Fibroblast of villous mesenchyme (primary cell): ENCODE measurements around the gene LAMA5. TPM values are rescaled to one million over a fixed set of nuclear protein-coding genes. Genes with fewer than 3 reads are reported as not detected.

Experiments used
- DNase-seq: peaks from one replicate; pipeline ENCODE4 v3.0.0-alpha.2; 2010; ENCODE audit warnings: low read depth
- H3K4me3 ChIP-seq: 2 replicates; pipeline ENCODE4 v1.5.1; 2011; ENCODE audit warnings: low read depth, mild to moderate bottlenecking, low read length
- total RNA-seq: library from RNA; depleted of rRNA; stranded (reverse); fragments of >200 nt; gene quantifications from 2 replicates; pipeline ENCODE4 v1.2.3, GENCODE V29; 2012
- TF ChIP-seq, protein P1 (sequence below): IDR thresholded peaks from 2 replicates; pipeline ENCODE4 v1.5.1; 2012; ENCODE audit warnings: low read depth, mild to moderate bottlenecking, low read length; ENCODE audit not compliant: insufficient read depth

LAMA5 gene
- total RNA-seq, 1 donor, result 55.3 TPM

DNA sequence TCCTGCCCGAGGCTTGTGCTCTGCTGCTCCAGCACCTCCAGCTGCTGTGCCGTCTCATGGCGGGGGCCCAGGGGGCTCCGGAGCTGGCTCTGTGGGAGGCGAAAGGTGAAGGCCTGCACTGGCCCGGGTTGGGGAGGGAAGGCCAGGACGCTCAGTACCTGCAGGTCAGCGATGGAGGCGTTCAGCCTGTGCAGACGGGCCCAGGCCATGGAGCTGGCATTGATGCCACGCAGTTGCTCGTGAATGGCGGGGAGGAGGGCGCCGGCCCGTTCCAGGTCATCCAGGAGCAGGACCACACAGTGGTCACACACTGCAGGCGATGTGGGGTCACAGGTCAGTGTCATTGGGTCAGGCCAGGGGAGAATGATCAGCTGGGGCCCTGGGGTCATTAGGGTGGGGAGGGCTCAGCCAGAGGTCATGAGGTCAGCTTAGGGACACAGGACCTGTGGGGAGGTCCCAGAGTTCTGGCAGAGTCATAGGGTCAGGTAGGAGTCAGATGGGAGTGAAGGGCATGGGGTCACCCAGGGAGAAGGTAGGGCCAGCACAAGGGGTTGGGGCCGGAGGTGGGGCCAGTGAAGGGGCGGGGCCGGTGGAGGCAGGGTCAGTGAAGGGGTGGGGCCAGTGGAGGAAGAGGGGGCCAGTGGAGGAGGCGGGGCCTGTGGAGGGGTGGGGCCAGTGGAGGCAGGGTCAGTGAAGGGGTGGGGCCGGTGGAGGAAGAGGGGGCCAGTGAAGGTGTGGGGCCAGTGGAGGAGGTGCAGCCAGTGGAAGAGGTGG is 46.3 kb downstream of the LAMA5 start:
- TF ChIP-seq, protein P1, sequence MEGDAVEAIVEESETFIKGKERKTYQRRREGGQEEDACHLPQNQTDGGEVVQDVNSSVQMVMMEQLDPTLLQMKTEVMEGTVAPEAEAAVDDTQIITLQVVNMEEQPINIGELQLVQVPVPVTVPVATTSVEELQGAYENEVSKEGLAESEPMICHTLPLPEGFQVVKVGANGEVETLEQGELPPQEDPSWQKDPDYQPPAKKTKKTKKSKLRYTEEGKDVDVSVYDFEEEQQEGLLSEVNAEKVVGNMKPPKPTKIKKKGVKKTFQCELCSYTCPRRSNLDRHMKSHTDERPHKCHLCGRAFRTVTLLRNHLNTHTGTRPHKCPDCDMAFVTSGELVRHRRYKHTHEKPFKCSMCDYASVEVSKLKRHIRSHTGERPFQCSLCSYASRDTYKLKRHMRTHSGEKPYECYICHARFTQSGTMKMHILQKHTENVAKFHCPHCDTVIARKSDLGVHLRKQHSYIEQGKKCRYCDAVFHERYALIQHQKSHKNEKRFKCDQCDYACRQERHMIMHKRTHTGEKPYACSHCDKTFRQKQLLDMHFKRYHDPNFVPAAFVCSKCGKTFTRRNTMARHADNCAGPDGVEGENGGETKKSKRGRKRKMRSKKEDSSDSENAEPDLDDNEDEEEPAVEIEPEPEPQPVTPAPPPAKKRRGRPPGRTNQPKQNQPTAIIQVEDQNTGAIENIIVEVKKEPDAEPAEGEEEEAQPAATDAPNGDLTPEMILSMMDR, result no peak
- H3K4me3 ChIP-seq, result no peak overlapping the region
- DNase-seq, result peak; percentile 14

DNA sequence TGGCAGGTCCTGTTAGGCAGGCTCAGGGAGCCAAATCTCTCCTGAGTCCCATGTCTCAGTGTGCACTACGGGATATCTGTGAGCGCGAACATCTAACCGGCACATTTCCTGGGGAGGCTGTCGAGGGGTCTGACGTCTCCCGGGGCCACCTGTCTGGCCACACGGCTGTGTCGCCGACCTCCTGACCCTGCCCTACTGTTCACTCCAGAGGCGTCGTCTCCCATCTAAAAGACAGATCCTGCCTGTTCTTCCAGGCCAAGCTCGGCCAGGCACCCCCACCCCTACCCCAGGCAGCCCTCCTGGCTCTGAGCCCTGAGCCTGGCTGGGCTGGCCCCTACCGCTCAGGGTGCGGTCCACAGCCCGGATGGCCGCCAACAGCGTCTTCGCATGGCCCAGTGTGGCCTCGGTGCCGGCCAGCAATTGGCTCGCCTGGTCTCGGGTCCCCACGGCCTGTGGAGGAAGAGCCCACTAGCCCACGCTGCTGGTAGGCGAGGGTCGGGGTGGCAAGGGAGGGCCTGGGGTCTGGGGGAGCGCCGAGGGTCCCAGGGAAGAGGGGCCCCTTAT is 47.7 kb downstream of the LAMA5 start:
- no peak for DNase-seq
- no peak overlapping the region for H3K4me3 ChIP-seq
- TF ChIP-seq, protein P1, result no peak

- TF ChIP-seq, protein P1, result no peak
- no peak overlapping the region for H3K4me3 ChIP-seq
- DNase-seq, result peak; percentile 6
Measured at GRCh38 chr20:62318400-62319345, 48.4 kb downstream of the LAMA5 start.

DNA sequence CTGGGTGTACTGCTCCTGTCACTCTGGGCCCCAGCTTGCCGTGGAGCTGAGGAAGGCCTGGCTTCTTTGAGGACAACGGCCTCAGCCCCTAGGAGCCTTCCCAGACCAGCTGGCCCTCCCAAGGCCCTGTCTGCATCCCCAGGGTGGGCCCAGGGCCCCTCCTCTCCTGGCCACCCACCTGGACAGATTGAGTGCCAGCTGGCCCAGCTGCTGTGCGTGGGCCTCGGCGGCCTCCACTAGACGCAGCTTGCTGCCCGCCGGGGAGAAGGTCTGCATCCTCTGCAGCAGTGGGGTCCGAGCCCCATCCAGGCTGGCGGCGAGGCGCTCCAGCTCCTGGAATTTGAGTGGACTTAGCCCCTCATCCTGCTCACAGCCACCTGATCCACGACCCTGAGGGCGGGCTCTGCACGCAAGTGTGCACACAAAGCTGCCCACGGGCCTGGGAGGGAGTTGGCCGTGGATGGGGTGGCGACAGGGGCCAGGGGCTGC is 49.9 kb downstream of the LAMA5 start:
- DNase-seq, result no peak
- TF ChIP-seq, protein P1, result no peak
- no peak overlapping the region for H3K4me3 ChIP-seq

DNA sequence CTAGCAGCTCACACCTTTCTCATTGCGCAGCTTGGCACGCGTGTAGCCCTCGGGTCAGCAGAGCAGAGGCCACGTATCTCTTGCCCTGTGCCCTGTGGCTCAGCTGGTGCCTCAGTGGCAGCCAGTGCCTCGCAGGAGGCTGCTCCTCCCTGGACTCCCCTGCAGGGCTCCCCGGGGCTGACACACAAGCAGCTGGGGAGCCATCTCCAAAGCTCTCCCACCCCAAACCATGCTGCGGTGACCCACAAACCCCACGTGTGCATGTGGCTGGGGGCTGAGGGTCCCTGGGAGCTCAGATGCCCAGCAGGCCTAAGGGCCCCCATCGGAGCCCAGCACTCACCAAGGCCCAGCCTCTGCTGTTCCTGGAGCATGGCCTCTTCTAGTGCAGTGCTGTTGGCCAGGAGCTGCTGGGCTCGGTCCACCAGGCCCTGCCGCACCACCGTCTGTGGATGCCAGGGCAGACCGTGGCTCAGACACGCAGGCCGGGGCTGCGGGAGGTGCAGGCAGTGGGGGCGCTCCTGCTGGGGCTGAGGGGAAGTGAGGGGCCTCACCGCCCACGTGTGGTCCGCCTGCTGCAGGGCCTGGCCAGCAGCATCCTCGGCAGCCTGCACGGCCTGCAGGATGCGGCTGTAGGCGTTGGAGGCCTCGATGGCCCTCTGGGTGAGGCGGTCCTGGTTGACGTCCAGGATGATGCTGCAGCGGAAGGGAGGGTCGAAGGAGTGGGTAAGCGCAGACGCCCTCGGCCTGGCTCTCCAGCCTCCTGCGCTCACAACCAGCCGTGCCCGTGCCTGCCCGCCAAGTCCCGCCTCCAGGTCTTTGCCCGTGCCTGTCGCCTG is 50.6 kb downstream of the LAMA5 start:
- no peak for DNase-seq
- TF ChIP-seq, protein P1, result no peak
- no peak overlapping the region for H3K4me3 ChIP-seq

GRCh38 chr20:62315773-62316172 is 51.3 kb downstream of the LAMA5 start:
- no peak overlapping the region for H3K4me3 ChIP-seq
- TF ChIP-seq, protein P1, result no peak
- no peak for DNase-seq
